ENCODE data around the gene TAS2R39.
"Not testable (repeated sequence)": the region's sequence is repeated elsewhere in the genome, so short reads cannot be mapped to it uniquely, and the experiment has no call there.

TAS2R39 gene

GRCh38 chr7:143202161-143202560, 18.9 kb downstream of the TAS2R39 start:
- Mint-ChIP-seq H3K4me1 (ENCODE audit: low read depth) (peaks cover 21% of the 10 kb centered on the region), H3K27ac (no peak overlapping the region), H3K4me3 (no peak overlapping the region), H3K36me3 (peaks cover 3% of the 10 kb centered on the region), H3K27me3 (peaks cover 12% of the 10 kb centered on the region), H3K9me3 (ENCODE audit: low read depth) (peaks cover 3% of the 10 kb centered on the region)

- Mint-ChIP-seq H3K9me3 (ENCODE audit: low read depth) (no peaks in the 10 kb centered on the region), H3K27me3 (peaks cover 7% of the 10 kb centered on the region), H3K27ac (no peak overlapping the region), H3K4me3 (no peak overlapping the region), H3K36me3 (peaks cover 3% of the 10 kb centered on the region), H3K4me1 (ENCODE audit: low read depth) (peaks cover 21% of the 10 kb centered on the region)
Observed at GRCh38 chr7:143203386-143203785, 20.2 kb downstream of the TAS2R39 start.

- Mint-ChIP-seq H3K4me1 (ENCODE audit: low read depth) (peaks cover 21% of the 10 kb centered on the region), H3K27ac (no peak overlapping the region), H3K27me3 (peaks cover 2% of the 10 kb centered on the region), H3K36me3 (no peaks in the 10 kb centered on the region), H3K4me3 (peak overlapping the region; percentile 40), H3K9me3 (ENCODE audit: low read depth) (no peaks in the 10 kb centered on the region)
Observed at GRCh38 chr7:143205560-143206293, 22.5 kb downstream of the TAS2R39 start.

- no peaks in the 10 kb centered on the region for H3K27me3 Mint-ChIP-seq
- no peaks in the 10 kb centered on the region for H3K9me3 Mint-ChIP-seq (ENCODE audit: low read depth)
- H3K4me1 Mint-ChIP-seq (ENCODE audit: low read depth) = peaks cover 9% of the 10 kb centered on the region
- no peaks in the 10 kb centered on the region for H3K36me3 Mint-ChIP-seq
- H3K4me3 Mint-ChIP-seq = no peak overlapping the region
- no peak overlapping the region for H3K27ac Mint-ChIP-seq
Observed at GRCh38 chr7:143210541-143210940, 27.3 kb downstream of the TAS2R39 start.

GRCh38 chr7:143213478-143213877, 30.3 kb downstream of the TAS2R39 start:
- not testable (repeated sequence) for H3K4me1 Mint-ChIP-seq (ENCODE audit: low read depth); H3K36me3 Mint-ChIP-seq; H3K27me3 Mint-ChIP-seq; H3K4me3 Mint-ChIP-seq; H3K27ac Mint-ChIP-seq; H3K9me3 Mint-ChIP-seq (ENCODE audit: low read depth)

- Mint-ChIP-seq H3K27ac (no peak overlapping the region), H3K4me3 (no peak overlapping the region), H3K36me3 (no peaks in the 10 kb centered on the region), H3K27me3 (peaks cover 2% of the 10 kb centered on the region), H3K4me1 (ENCODE audit: low read depth) (no peaks in the 10 kb centered on the region), H3K9me3 (ENCODE audit: low read depth) (no peaks in the 10 kb centered on the region)
Observed at GRCh38 chr7:143214789-143215679, 31.8 kb downstream of the TAS2R39 start.

GRCh38 chr7:143216151-143216550, 32.9 kb downstream of the TAS2R39 start:
- H3K27me3 Mint-ChIP-seq = peaks cover 2% of the 10 kb centered on the region
- H3K4me3 Mint-ChIP-seq = no peak overlapping the region
- H3K27ac Mint-ChIP-seq = no peak overlapping the region
- H3K9me3 Mint-ChIP-seq (ENCODE audit: low read depth) = no peaks in the 10 kb centered on the region
- H3K36me3 Mint-ChIP-seq = no peaks in the 10 kb centered on the region
- no peaks in the 10 kb centered on the region for H3K4me1 Mint-ChIP-seq (ENCODE audit: low read depth)

- Mint-ChIP-seq H3K36me3 (no peaks in the 10 kb centered on the region), H3K27ac (no peak overlapping the region), H3K4me1 (ENCODE audit: low read depth) (no peaks in the 10 kb centered on the region), H3K9me3 (ENCODE audit: low read depth) (no peaks in the 10 kb centered on the region), H3K4me3 (no peak overlapping the region), H3K27me3 (peaks cover 3% of the 10 kb centered on the region)
Observed at GRCh38 chr7:143216686-143217085, 33.5 kb downstream of the TAS2R39 start.

- Mint-ChIP-seq H3K27ac (no peak overlapping the region), H3K36me3 (no peaks in the 10 kb centered on the region), H3K4me1 (ENCODE audit: low read depth) (no peaks in the 10 kb centered on the region), H3K27me3 (peaks cover 9% of the 10 kb centered on the region), H3K9me3 (ENCODE audit: low read depth) (no peaks in the 10 kb centered on the region), H3K4me3 (no peak overlapping the region)
Observed at GRCh38 chr7:143217806-143218205, 34.6 kb downstream of the TAS2R39 start.

- Mint-ChIP-seq H3K4me1 (ENCODE audit: low read depth) (no peaks in the 10 kb centered on the region), H3K27me3 (peaks cover 9% of the 10 kb centered on the region), H3K36me3 (no peaks in the 10 kb centered on the region), H3K9me3 (ENCODE audit: low read depth) (no peaks in the 10 kb centered on the region), H3K4me3 (no peak overlapping the region), H3K27ac (no peak overlapping the region)
Observed at GRCh38 chr7:143221286-143221685, 38.1 kb downstream of the TAS2R39 start.

- Mint-ChIP-seq H3K4me3 (no peak within 1 kb of the TSS), H3K27ac (no peak within 1 kb of the TSS), H3K4me1 (ENCODE audit: low read depth) (no peaks in the 10 kb centered on the region), H3K27me3 (peaks cover 9% of the 10 kb centered on the region), H3K9me3 (ENCODE audit: low read depth) (no peaks in the 10 kb centered on the region), H3K36me3 (no peaks in the 10 kb centered on the region)
Observed at GRCh38 chr7:143221737-143222136, 38.5 kb downstream of the TAS2R39 start, which contains the start of gene TAS2R40. Gene TAS2R40, plus strand, starts transcription at chr7:143222037. Its CDS starts 42 bp downstream, at chr7:143222079.

GRCh38 chr7:143222782-143223181, 39.6 kb downstream of the TAS2R39 start:
- H3K27me3 Mint-ChIP-seq = peaks cover 9% of the 10 kb centered on the region
- no peak overlapping the region for H3K4me3 Mint-ChIP-seq
- H3K9me3 Mint-ChIP-seq (ENCODE audit: low read depth) = no peaks in the 10 kb centered on the region
- no peak overlapping the region for H3K27ac Mint-ChIP-seq
- no peaks in the 10 kb centered on the region for H3K36me3 Mint-ChIP-seq
- no peaks in the 10 kb centered on the region for H3K4me1 Mint-ChIP-seq (ENCODE audit: low read depth)

- H3K36me3 Mint-ChIP-seq = no peaks in the 10 kb centered on the region
- no peak overlapping the region for H3K27ac Mint-ChIP-seq
- H3K27me3 Mint-ChIP-seq = peaks cover 9% of the 10 kb centered on the region
- no peak overlapping the region for H3K4me3 Mint-ChIP-seq
- no peaks in the 10 kb centered on the region for H3K9me3 Mint-ChIP-seq (ENCODE audit: low read depth)
- no peaks in the 10 kb centered on the region for H3K4me1 Mint-ChIP-seq (ENCODE audit: low read depth)
Observed at GRCh38 chr7:143223784-143224183, 40.6 kb downstream of the TAS2R39 start.

GRCh38 chr7:143225047-143225446, 41.8 kb downstream of the TAS2R39 start:
- H3K4me3 Mint-ChIP-seq = no peak overlapping the region

GRCh38 chr7:143227806-143228205, 44.6 kb downstream of the TAS2R39 start:
- H3K36me3 Mint-ChIP-seq = no peaks in the 10 kb centered on the region
- H3K4me1 Mint-ChIP-seq (ENCODE audit: low read depth) = no peaks in the 10 kb centered on the region
- no peak overlapping the region for H3K4me3 Mint-ChIP-seq
- H3K27ac Mint-ChIP-seq = no peak overlapping the region
- no peaks in the 10 kb centered on the region for H3K9me3 Mint-ChIP-seq (ENCODE audit: low read depth)
- H3K27me3 Mint-ChIP-seq = no peaks in the 10 kb centered on the region

More at GRCh38 chr7:143225047-143225446, 41.8 kb downstream of the TAS2R39 start:
- Mint-ChIP-seq H3K27me3 (peaks cover 7% of the 10 kb centered on the region), H3K9me3 (ENCODE audit: low read depth) (no peaks in the 10 kb centered on the region), H3K27ac (no peak overlapping the region), H3K36me3 (no peaks in the 10 kb centered on the region), H3K4me1 (ENCODE audit: low read depth) (no peaks in the 10 kb centered on the region)

Data from activated naive CD8-positive, alpha-beta T cell (primary cell).